22Rv1 (cell line): Measurements from ENCODE around the gene P2RX1.

ENCODE experiments used
- ZFX ChIP-seq: fragments of 450-650 bp; IDR thresholded peaks from 2 replicates; pipeline ENCODE4 v1.6.1; 2017; ENCODE audit warnings: antibody characterized with exemption, borderline replicate concordance
- TF ChIP-seq, protein P1 (sequence below): fragments of 450-650 bp; IDR thresholded peaks from 2 replicates; pipeline ENCODE4 v1.5.1; 2017; ENCODE audit warnings: mild to moderate bottlenecking

DNA sequence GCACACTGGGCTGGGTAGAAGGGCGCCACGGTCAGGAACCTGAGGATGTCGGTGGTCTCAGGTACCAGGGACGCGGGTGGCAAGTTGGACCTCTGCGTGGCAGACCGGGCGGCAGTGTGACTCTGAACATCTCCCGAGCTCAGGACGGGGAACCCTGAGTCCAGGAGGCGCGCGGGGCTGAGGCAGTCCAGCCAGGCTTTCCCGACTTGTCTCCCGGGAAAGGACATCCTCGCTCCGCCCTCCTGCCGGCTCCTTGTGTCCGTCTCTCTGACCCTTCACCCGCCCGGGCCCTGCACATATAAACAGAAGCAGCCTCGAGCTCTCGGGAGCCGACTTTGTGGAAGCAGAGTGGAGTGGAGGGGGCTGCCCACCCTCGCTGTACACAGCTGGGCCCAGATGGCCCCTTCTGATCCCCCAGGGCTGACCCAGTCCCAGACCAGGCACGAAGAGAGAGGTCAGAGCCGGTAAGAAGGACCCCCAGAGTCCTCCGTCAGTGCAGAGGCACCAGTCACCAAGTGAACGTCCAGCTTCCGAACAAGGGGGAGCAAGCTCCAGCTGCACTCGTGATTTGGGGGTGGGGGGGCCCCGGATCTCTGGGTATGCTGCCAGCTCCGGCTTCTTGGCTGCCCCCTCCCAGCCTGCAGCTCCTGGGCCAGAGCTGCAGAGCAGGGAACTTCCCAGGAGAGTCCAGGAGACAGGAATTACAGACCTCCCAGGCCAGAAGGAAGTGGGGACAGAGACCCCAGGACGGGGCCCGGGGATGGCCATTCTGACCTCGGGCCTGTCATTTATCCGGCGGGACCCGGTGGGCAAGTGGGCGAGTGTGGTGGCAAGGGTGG is 8.5 kb upstream of the P2RX1 start:
- TF ChIP-seq, protein P1, sequence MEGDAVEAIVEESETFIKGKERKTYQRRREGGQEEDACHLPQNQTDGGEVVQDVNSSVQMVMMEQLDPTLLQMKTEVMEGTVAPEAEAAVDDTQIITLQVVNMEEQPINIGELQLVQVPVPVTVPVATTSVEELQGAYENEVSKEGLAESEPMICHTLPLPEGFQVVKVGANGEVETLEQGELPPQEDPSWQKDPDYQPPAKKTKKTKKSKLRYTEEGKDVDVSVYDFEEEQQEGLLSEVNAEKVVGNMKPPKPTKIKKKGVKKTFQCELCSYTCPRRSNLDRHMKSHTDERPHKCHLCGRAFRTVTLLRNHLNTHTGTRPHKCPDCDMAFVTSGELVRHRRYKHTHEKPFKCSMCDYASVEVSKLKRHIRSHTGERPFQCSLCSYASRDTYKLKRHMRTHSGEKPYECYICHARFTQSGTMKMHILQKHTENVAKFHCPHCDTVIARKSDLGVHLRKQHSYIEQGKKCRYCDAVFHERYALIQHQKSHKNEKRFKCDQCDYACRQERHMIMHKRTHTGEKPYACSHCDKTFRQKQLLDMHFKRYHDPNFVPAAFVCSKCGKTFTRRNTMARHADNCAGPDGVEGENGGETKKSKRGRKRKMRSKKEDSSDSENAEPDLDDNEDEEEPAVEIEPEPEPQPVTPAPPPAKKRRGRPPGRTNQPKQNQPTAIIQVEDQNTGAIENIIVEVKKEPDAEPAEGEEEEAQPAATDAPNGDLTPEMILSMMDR, result no peak
- TF ChIP-seq ZFX, result no peak
